HCT116 (cell line): ENCODE results near the gene FAM171A1. TPM values are rescaled to one million over a fixed set of nuclear protein-coding genes. Genes with fewer than 3 reads are reported as not detected.

Experiments used
- ATAC-seq: fragments of 200-7000 bp; cut with Tn5 transposase; 2 replicates; pipeline ENCODE4 v1.9.1; 2020; ENCODE audit warnings: mild to moderate bottlenecking, moderate library complexity
- BruUV-seq: library from RNA; stranded (reverse); fragments of 400-500 nt; replicated peaks from 2 replicates; lab custom pipeline; 2021; lab: Mats Ljungman, UMichigan
- CTCF ChIA-PET: fragments of 300-600 bp; sonication (Branson Sonifier 250); formaldehyde crosslinking; loops from one replicate; lab custom pipeline; 2021; ENCODE audit warnings: antibody characterized with exemption; lab: Charles Lee
- POLR2A ChIA-PET: fragments of 300-600, 350-600 bp; sonication (Branson Sonifier 250); formaldehyde crosslinking; loops from one replicate; lab custom pipeline; 2021; ENCODE audit warnings: antibody characterized with exemption; lab: Charles Lee
- RAD21 ChIA-PET, 2 experiments: fragments of 300-600 bp; sonication (Branson Sonifier 250); formaldehyde crosslinking; loops; one replicate each; lab custom pipeline; 2023; ENCODE audit warnings: low total read pairs in 2 of 2; ENCODE audit not compliant: uncharacterized antibody in 2 of 2, unreplicated experiment in 2 of 2, low non-redundant PET in 1 of 2; lab: Charles Lee
- DNase-seq: peaks from one replicate; pipeline ENCODE4 v3.0.0-alpha.2; 2010; ENCODE audit warnings: low read depth, low spot score
- H2AFZ ChIP-seq: fragments of 200-600 bp; shearing (Covaris generic), sonication (generic); 2 replicates; pipeline ENCODE4 v1.6.1; 2017; ENCODE audit warnings: low read depth, mixed run types, mixed read lengths, antibody characterized with exemption, low read length; ENCODE audit not compliant: poor library complexity, severe bottlenecking
- H3K27ac ChIP-seq: 2 replicates; pipeline ENCODE4 v1.5.1; 2012; ENCODE audit warnings: low read depth, low read length
- H3K27me3 ChIP-seq: fragments of 200-600 bp; sonication (generic); 2 replicates; pipeline ENCODE4 v1.6.1; 2016; ENCODE audit warnings: mixed run types, low read length, mixed read lengths; ENCODE audit not compliant: insufficient read depth
- H3K36me3 ChIP-seq, 2 experiments: fragments of 200-500 bp in 1 of 2; fragments of 200-600 bp in 1 of 2; sonication (Bioruptor generic) in 1 of 2; sonication (generic) in 1 of 2; 2 replicates each; pipeline versions ENCODE4 v1.5.1 to v1.6.1; 2014 to 2016; ENCODE audit warnings: low read length in 2 of 2, inconsistent platforms in 1 of 2, mixed read lengths in 1 of 2, mixed run types in 1 of 2; ENCODE audit not compliant: insufficient read depth in 2 of 2, control insufficient read depth in 1 of 2
- H3K4me1 ChIP-seq, 2 experiments: fragments of 200-600 bp in 1 of 2; sonication (generic) in 1 of 2; 2 replicates each; pipeline versions ENCODE4 v1.5.1 to v1.6.1; 2012 to 2017; ENCODE audit warnings: low read length in 2 of 2, inconsistent platforms in 1 of 2, mild to moderate bottlenecking in 1 of 2, mixed read lengths in 1 of 2, mixed run types in 1 of 2, moderate library complexity in 1 of 2; ENCODE audit not compliant: insufficient read depth in 2 of 2, control insufficient read depth in 1 of 2
- H3K4me2 ChIP-seq: fragments of 200-600 bp; sonication (generic); 2 replicates; pipeline ENCODE4 v1.6.1; 2017; ENCODE audit warnings: mixed run types, low read length, mixed read lengths
- H3K4me3 ChIP-seq, 2 experiments: fragments of 200-600 bp in 1 of 2; sonication (generic) in 1 of 2; replicated peaks in 1 of 2; 2 replicates each; pipeline ENCODE4 v1.5.1; 2011 to 2016; ENCODE audit warnings: low read length in 2 of 2, control low read depth in 1 of 2, low read depth in 1 of 2, mild to moderate bottlenecking in 1 of 2, mixed read lengths in 1 of 2, mixed run types in 1 of 2
- H3K79me2 ChIP-seq: fragments of 200-600 bp; sonication (generic); 2 replicates; pipeline ENCODE4 v1.6.1; 2017; ENCODE audit warnings: mild to moderate bottlenecking, mixed run types, low read length, moderate library complexity, mixed read lengths; ENCODE audit not compliant: insufficient read depth
- H3K9ac ChIP-seq: fragments of 200-600 bp; sonication (generic); 2 replicates; pipeline ENCODE4 v1.6.1; 2016; ENCODE audit warnings: low read length, mixed read lengths
- H3K9me2 ChIP-seq: fragments of 200-600 bp; sonication (generic), shearing (Covaris generic); 2 replicates; pipeline ENCODE4 v1.6.1; 2017; ENCODE audit warnings: mixed run types, mild to moderate bottlenecking, moderate library complexity; ENCODE audit not compliant: insufficient read depth
- H3K9me3 ChIP-seq, 2 experiments: fragments of 200-500 bp in 1 of 2; fragments of 200-600 bp in 1 of 2; sonication (Bioruptor generic) in 1 of 2; sonication (generic) in 1 of 2; 2 replicates each; pipeline ENCODE4 v1.6.1; 2014 to 2017; ENCODE audit warnings: low read length in 2 of 2, mixed read lengths in 2 of 2, inconsistent platforms in 1 of 2, low read depth in 1 of 2, mild to moderate bottlenecking in 1 of 2, mixed run types in 1 of 2, moderate library complexity in 1 of 2; ENCODE audit not compliant: control insufficient read depth in 1 of 2, insufficient read depth in 1 of 2
- H4K20me1 ChIP-seq: fragments of 200-600 bp; sonication (generic), shearing (Covaris generic); 2 replicates; pipeline ENCODE4 v1.6.1; 2017; ENCODE audit warnings: mixed run types, mild to moderate bottlenecking, moderate library complexity; ENCODE audit not compliant: insufficient read depth
- EGR1 ChIP-seq: IDR thresholded peaks from 2 replicates; pipeline ENCODE4 v1.6.1; 2012; ENCODE audit warnings: low read depth
- ELF1 ChIP-seq: IDR thresholded peaks from 2 replicates; pipeline ENCODE4 v1.6.1; 2012; ENCODE audit warnings: low read depth, borderline replicate concordance
- EZH2 ChIP-seq: fragments of 200-600 bp; sonication (generic); IDR thresholded peaks from 2 replicates; pipeline ENCODE4 v1.6.1; 2017; ENCODE audit warnings: antibody characterized with exemption, mixed run types
- EZH2phosphoT487 ChIP-seq: fragments of 200-600 bp; IDR thresholded peaks from 2 replicates; pipeline ENCODE4 v1.6.1; 2018; ENCODE audit warnings: antibody characterized with exemption, borderline replicate concordance
- FOSL1 ChIP-seq: IDR thresholded peaks from 2 replicates; pipeline ENCODE4 v1.6.1; 2012; ENCODE audit warnings: low read depth
- JUND ChIP-seq: IDR thresholded peaks from 2 replicates; pipeline ENCODE4 v1.6.1; 2012
- POLR2A ChIP-seq: IDR thresholded peaks from 2 replicates; pipeline ENCODE4 v1.7.0; 2011; ENCODE audit warnings: borderline replicate concordance; ENCODE audit not compliant: insufficient read depth, insufficient read length; ENCODE audit errors: extremely low read depth
- POLR2AphosphoS5 ChIP-seq: IDR thresholded peaks from 2 replicates; pipeline ENCODE4 v1.6.1; 2011; ENCODE audit warnings: mild to moderate bottlenecking, low read depth, low read length, moderate library complexity
- SP1 ChIP-seq: IDR thresholded peaks from 2 replicates; pipeline ENCODE4 v1.6.1; 2012; ENCODE audit warnings: low read depth
- TCF7L2 ChIP-seq: IDR thresholded peaks from 2 replicates; pipeline ENCODE4 v1.7.0; 2011; ENCODE audit warnings: borderline replicate concordance, inconsistent platforms; ENCODE audit not compliant: insufficient read depth, insufficient read length; ENCODE audit errors: extremely low read depth
- YY1 ChIP-seq: IDR thresholded peaks from 2 replicates; pipeline ENCODE4 v1.6.1; 2011; ENCODE audit warnings: low read length, low read depth, moderate library complexity, mild to moderate bottlenecking; ENCODE audit not compliant: insufficient replicate concordance; ENCODE audit errors: extremely low read depth
- ZFX ChIP-seq: fragments of 450-650 bp; IDR thresholded peaks from 2 replicates; pipeline ENCODE4 v1.6.1; 2017
- ZNF274 ChIP-seq: fragments of 200-500 bp; sonication (Bioruptor generic); IDR thresholded peaks from 2 replicates; pipeline ENCODE4 v1.6.1; 2014; ENCODE audit warnings: mild to moderate bottlenecking, low read depth, low read length, inconsistent platforms
- intact Hi-C: fragments of 100-400 bp; cut with micrococcal nuclease; formaldehyde crosslinking; loops from 2 replicates; pipeline ENCODE4 v1.10.0; 2022
- total RNA-seq: library from RNA; stranded (reverse); gene quantifications from one replicate; pipeline ENCODE4 v1.2.1, GENCODE V29; 2021; ENCODE audit not compliant: unreplicated experiment
- TF ChIP-seq, protein P1 (sequence below): IDR thresholded peaks from 2 replicates; pipeline ENCODE4 v1.6.1; 2012; ENCODE audit warnings: low read depth
- TF ChIP-seq, protein P2 (sequence below), 3 experiments: fragments of 200-600 bp in 1 of 3; sonication (generic) in 1 of 3; IDR thresholded peaks in 2 of 3; conservative IDR thresholded peaks in 1 of 3; 2 replicates each; pipeline ENCODE4 v1.5.1; 2012 to 2017; ENCODE audit warnings: low read depth in 2 of 3, low read length in 2 of 3, antibody characterized with exemption in 1 of 3, borderline replicate concordance in 1 of 3, control low read depth in 1 of 3, mild to moderate bottlenecking in 1 of 3, mixed read lengths in 1 of 3, mixed run types in 1 of 3, moderate library complexity in 1 of 3; ENCODE audit not compliant: insufficient read depth in 1 of 3
- TF ChIP-seq, protein P3 (sequence below): IDR thresholded peaks from 2 replicates; pipeline ENCODE4 v1.6.1; 2012

The FAM171A1 gene
- total RNA-seq, 1 experiment from 2014 or later, result 32.5 TPM

DNA sequence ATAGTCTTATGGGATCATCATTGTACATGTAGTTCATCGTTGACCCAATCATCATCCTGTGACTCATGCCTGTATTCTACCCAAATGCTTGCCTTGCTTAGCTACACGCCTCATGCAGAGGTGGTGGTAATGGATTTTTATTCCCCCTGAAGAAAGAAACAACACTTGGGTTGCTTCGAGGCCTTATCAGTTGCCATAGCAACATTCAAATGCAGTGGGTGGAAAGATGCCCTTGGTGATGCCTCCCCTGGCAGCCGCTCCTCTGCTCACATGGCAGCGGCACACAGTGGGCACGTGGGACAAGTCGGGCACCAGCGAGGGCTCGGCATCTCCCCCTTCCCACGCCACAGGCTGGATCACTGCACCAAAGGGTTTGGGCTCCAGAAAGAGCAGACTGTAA is 148.6 kb downstream of the FAM171A1 start:
- intact Hi-C loops, result no loop called here
- Histone ChIP-seq H3K4me3 (no peak overlapping the region), H2AFZ (no peak overlapping the region), H3K9me3 (no peaks in the 10 kb centered on the region), H3K9ac (no peak overlapping the region), H4K20me1 (no peaks in the 10 kb centered on the region), H3K79me2 (no peaks in the 10 kb centered on the region), H3K36me3 (no peaks in the 10 kb centered on the region), H3K4me2 (no peak overlapping the region), H3K4me1 (no peaks in the 10 kb centered on the region)
- CTCF ChIA-PET, result no interaction called here
- ATAC-seq (no peak), DNase-seq (no peak)
- BruUV-seq, result no TSS peak
- TF ChIP-seq POLR2A (no peak), POLR2AphosphoS5 (no peak), SP1 (no peak), EZH2phosphoT487 (no peak), ZNF274 (no peak), ELF1 (no peak), EZH2 (no peak), FOSL1 (no peak), TCF7L2 (no peak), YY1 (no peak), JUND (no peak), ZFX (no peak), EGR1 (no peak)
- TF ChIP-seq, protein P1, sequence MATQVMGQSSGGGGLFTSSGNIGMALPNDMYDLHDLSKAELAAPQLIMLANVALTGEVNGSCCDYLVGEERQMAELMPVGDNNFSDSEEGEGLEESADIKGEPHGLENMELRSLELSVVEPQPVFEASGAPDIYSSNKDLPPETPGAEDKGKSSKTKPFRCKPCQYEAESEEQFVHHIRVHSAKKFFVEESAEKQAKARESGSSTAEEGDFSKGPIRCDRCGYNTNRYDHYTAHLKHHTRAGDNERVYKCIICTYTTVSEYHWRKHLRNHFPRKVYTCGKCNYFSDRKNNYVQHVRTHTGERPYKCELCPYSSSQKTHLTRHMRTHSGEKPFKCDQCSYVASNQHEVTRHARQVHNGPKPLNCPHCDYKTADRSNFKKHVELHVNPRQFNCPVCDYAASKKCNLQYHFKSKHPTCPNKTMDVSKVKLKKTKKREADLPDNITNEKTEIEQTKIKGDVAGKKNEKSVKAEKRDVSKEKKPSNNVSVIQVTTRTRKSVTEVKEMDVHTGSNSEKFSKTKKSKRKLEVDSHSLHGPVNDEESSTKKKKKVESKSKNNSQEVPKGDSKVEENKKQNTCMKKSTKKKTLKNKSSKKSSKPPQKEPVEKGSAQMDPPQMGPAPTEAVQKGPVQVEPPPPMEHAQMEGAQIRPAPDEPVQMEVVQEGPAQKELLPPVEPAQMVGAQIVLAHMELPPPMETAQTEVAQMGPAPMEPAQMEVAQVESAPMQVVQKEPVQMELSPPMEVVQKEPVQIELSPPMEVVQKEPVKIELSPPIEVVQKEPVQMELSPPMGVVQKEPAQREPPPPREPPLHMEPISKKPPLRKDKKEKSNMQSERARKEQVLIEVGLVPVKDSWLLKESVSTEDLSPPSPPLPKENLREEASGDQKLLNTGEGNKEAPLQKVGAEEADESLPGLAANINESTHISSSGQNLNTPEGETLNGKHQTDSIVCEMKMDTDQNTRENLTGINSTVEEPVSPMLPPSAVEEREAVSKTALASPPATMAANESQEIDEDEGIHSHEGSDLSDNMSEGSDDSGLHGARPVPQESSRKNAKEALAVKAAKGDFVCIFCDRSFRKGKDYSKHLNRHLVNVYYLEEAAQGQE, result no peak
- TF ChIP-seq, protein P2, sequence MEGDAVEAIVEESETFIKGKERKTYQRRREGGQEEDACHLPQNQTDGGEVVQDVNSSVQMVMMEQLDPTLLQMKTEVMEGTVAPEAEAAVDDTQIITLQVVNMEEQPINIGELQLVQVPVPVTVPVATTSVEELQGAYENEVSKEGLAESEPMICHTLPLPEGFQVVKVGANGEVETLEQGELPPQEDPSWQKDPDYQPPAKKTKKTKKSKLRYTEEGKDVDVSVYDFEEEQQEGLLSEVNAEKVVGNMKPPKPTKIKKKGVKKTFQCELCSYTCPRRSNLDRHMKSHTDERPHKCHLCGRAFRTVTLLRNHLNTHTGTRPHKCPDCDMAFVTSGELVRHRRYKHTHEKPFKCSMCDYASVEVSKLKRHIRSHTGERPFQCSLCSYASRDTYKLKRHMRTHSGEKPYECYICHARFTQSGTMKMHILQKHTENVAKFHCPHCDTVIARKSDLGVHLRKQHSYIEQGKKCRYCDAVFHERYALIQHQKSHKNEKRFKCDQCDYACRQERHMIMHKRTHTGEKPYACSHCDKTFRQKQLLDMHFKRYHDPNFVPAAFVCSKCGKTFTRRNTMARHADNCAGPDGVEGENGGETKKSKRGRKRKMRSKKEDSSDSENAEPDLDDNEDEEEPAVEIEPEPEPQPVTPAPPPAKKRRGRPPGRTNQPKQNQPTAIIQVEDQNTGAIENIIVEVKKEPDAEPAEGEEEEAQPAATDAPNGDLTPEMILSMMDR (IDR thresholded peaks at IDR 0.05 in 2 of 3, conservative IDR thresholded peaks at IDR 0.05 in 1 of 3; ENCODE audit: borderline replicate concordance in 1 of 3, insufficient read depth in 1 of 3, low read depth in 2 of 3, low read length in 2 of 3), result no peak
- TF ChIP-seq, protein P3, sequence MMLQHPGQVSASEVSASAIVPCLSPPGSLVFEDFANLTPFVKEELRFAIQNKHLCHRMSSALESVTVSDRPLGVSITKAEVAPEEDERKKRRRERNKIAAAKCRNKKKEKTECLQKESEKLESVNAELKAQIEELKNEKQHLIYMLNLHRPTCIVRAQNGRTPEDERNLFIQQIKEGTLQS, result no peak
- TF ChIP-seq, all 23 proteins: peak for 0
- no peak overlapping the region for H3K27ac ChIP-seq
- no peaks in the 10 kb centered on the region for H3K27me3 ChIP-seq
- no peaks in the 10 kb centered on the region for H3K9me2 ChIP-seq
- ChIA-PET RAD21 (no interaction called here), POLR2A (no interaction called here)
